Mesodermal cell (in vitro differentiated cells): ENCODE results near the gene SMIM30.

Source experiments
- H3K27ac ChIP-seq: 2 replicates; pipeline ENCODE4 v1.7.0; 2013; ENCODE audit warnings: mild to moderate bottlenecking, low read depth, low read length, moderate library complexity; ENCODE audit not compliant: severe bottlenecking
- H3K36me3 ChIP-seq: 2 replicates; pipeline ENCODE4 v1.7.1; 2013; ENCODE audit warnings: mild to moderate bottlenecking, low read length, moderate library complexity; ENCODE audit not compliant: control insufficient read depth, insufficient read depth
- H3K4me1 ChIP-seq: one replicate; pipeline ENCODE4 v1.7.1; 2013; ENCODE audit warnings: mild to moderate bottlenecking, low read length; ENCODE audit not compliant: insufficient read depth, control insufficient read depth, poor library complexity, severe bottlenecking
- H3K4me3 ChIP-seq: 2 replicates; pipeline ENCODE4 v1.7.0; 2013; ENCODE audit warnings: low read length, control low read depth, mild to moderate bottlenecking; ENCODE audit not compliant: insufficient read depth, poor library complexity, severe bottlenecking; ENCODE audit errors: extremely low read depth
- H3K9me3 ChIP-seq: 2 replicates; pipeline ENCODE4 v1.7.1; 2013; ENCODE audit warnings: mild to moderate bottlenecking, low read length, moderate library complexity; ENCODE audit not compliant: control insufficient read depth
- WGBS, 2 experiments: methylation state at CpG; one replicate each; pipeline ENCODE4 v1.1.5; 2013; ENCODE audit warnings: missing lambda C conversion rate in 2 of 2; ENCODE audit not compliant: insufficient coverage in 2 of 2; 5-methylcytosine and 5-hydroxymethylcytosine counted together

SMIM30 gene

DNA sequence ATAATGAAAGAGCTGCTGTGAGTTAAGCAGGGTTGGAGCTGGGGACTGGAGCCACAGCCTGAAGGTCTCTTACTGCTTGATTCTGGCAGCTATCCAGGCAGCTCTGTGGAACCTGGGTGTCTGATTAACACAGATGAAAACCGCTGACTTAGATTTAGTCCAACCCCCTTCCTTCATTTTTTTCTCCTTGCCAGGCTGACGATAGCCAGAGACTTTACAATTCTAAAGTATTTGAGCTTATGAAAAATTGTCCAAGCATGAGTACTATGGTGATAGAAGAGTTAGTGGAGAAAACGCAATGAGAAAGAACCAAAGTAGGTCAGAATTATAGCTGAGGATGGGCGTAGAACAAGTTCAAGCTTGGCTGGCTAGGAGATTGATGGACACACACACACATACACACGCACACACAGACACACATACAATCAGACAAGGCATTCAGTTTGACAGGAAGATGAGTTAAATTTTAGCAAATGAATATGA lies 18.2 kb downstream of the SMIM30 start:
- no peak overlapping the region for H3K27ac ChIP-seq
- H3K4me1 ChIP-seq = no peaks in the 10 kb centered on the region
- no peak overlapping the region for H3K4me3 ChIP-seq
- WGBS, 2 experiments = 82 to 94% methylated on average over 2 of the region's 5 CpGs
- H3K36me3 ChIP-seq = no peaks in the 10 kb centered on the region
- H3K9me3 ChIP-seq = no peaks in the 10 kb centered on the region

DNA sequence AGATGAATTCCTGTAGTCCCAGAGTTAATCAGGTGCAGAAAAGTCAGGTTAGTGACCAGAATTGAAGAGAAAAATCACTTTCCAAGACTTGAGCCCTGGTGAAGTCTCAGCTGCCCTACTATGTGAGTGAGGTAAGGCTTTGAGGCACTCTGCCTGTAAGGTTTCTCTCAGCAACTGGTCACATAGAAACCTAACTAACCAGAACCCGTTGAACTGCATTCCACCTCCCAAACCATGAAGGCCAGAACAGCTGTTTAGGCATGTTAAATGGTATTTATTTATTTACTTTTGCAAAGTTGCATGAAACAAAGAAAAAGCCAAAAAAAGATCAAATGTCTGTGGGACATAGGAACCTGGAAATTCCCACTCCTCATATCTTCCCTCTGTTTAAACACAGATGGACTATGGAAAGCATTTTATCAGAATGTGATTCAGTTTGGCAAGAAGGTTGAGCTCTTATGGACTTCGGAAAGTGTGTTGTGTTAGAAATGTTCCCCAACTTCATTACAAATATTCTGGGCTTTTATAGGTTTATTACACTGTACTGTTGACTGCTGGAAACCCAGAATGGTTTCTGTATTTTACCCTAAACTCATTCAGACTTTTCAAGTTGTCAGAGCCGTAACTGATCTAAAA lies 19.0 kb downstream of the SMIM30 start:
- no peaks in the 10 kb centered on the region for H3K36me3 ChIP-seq
- no peaks in the 10 kb centered on the region for H3K4me1 ChIP-seq
- WGBS, 2 experiments = no CpG with 5 or more reads among the region's 3 CpGs
- H3K4me3 ChIP-seq = no peak overlapping the region
- no peak overlapping the region for H3K27ac ChIP-seq
- H3K9me3 ChIP-seq = no peaks in the 10 kb centered on the region

DNA sequence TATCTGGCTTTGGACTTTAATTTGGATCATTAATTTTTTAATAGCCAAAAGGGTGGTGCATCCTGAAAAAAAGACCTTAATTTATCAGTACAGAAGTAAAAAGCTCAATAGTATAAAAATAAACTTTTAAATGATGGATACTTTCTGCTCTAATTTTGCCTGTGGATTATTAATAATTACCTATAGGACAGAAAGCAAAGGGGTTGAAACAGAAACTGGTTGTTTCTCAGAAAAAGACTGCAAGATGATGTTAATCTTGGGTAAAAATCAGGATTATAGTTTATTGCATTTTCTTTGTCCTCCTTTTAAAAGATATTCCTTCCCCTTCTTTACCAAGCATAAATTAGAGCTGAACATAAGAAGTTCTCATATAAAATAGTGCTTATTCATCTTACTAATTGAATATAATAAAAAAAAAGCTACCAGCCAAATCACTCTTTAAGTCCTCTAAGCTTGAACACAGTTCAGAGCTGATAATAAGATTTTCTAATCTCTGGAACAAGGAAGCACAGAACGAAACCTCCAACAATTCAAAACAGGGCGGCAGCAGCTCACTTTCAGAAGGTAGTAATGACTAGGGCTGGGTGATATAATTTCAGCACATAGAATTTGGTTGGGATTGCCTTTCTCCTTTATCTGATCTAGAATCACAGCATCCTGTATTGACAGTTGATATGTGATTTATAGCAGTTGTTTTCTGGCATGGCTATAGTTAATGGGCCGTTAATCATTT lies 23.7 kb downstream of the SMIM30 start:
- Histone ChIP-seq H3K36me3 (no peaks in the 10 kb centered on the region), H3K4me3 (no peak overlapping the region), H3K9me3 (no peaks in the 10 kb centered on the region), H3K27ac (no peak overlapping the region), H3K4me1 (no peaks in the 10 kb centered on the region)
- WGBS, 2 experiments = 88% methylated on average over 2 of the region's 3 CpGs; no CpG with 5 or more reads in 1 of the 2 experiments

DNA sequence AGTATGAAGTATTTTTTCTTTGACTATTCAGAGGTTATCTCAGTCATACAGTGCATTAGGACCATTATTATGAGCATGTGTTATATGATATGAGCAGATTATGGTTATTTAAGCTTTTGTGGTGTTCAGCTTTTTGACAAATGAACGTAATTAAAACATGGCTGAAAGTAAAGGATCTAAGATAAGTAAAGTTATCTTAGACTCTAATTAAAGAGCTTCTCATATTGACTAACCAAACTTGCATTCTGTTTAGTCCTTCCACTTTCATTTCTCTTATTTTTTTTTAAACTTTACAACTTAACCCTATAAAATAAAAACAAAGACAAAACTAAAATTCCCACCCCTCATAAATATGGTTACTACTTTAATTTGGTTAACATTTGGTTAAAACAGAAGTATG lies 24.8 kb downstream of the SMIM30 start:
- Histone ChIP-seq H3K4me3 (no peak overlapping the region), H3K27ac (no peak overlapping the region), H3K36me3 (no peaks in the 10 kb centered on the region), H3K4me1 (no peaks in the 10 kb centered on the region), H3K9me3 (no peaks in the 10 kb centered on the region)
- no CpG with 5 or more reads among the region's 1 CpG for WGBS, 2 experiments

DNA sequence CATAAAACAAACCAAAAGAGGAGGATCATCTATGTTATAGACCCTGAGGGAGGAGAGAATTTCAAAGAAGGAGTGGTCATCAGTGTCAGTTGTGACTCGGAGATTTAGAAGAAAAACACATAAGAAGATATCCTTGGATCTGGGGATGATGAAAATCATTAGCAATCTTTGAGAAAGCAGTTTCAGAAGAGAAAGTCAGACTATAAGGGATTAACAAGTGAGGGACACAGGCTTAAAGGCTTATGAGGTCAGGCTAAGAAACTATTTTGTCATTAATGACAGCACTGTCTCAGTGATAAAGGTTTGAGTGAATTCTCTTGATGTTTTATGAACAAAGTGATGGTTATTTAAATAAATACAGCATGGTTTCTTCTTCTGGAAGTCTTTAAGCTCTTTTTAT lies 25.6 kb downstream of the SMIM30 start:
- no peaks in the 10 kb centered on the region for H3K36me3 ChIP-seq
- no peak overlapping the region for H3K27ac ChIP-seq
- H3K4me3 ChIP-seq = no peak overlapping the region
- 83 to 100% methylated on average over 1 of the region's 1 CpG for WGBS, 2 experiments
- H3K4me1 ChIP-seq = no peaks in the 10 kb centered on the region
- H3K9me3 ChIP-seq = no peaks in the 10 kb centered on the region

DNA sequence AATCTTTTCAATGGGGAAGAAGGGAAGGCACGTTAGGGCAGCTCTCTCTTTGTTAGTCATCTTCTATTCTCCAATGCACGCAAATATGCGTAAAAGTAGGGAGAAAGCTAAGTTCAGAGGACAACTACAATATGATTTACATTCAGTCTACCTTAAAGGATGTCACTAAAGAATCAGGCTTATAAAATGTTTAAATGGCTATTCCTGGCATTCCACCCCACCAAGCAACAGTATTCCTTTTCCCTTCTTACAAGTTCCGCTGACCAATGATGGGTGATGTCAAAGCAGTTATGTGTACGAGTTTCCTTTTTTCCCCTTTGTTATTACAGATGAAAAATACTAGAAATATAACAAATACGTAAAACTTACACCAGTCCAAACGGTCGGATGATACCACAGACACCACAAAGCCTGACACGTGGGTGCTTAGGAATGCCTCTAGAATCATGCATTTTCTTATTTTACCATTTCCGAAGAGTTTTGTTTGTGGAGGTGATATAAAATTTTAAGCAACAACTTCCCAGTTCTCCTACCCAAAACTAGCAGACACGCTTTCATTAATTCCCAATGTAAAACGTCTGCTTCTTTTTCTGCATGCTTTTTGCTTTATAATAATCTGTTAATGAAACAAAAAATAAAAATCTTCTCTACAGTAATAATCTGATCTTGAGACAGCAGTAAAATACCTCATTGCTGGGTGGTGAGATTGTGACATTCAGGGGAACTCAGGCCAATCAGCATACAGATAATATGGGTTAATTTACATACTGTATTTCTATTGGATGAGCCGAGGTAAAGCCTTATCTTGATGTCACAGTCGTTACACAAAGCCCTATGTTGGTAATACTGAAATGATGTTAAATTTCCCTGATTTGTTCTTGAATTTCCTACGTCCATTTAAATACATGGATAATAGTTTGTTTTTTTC lies 31.0 kb downstream of the SMIM30 start:
- no peaks in the 10 kb centered on the region for H3K9me3 ChIP-seq
- H3K27ac ChIP-seq = no peak overlapping the region
- WGBS, 2 experiments = 80% methylated on average over 1 of the region's 15 CpGs; no CpG with 5 or more reads in 1 of the 2 experiments
- H3K4me3 ChIP-seq = no peak overlapping the region
- H3K36me3 ChIP-seq = no peaks in the 10 kb centered on the region
- H3K4me1 ChIP-seq = no peaks in the 10 kb centered on the region

DNA sequence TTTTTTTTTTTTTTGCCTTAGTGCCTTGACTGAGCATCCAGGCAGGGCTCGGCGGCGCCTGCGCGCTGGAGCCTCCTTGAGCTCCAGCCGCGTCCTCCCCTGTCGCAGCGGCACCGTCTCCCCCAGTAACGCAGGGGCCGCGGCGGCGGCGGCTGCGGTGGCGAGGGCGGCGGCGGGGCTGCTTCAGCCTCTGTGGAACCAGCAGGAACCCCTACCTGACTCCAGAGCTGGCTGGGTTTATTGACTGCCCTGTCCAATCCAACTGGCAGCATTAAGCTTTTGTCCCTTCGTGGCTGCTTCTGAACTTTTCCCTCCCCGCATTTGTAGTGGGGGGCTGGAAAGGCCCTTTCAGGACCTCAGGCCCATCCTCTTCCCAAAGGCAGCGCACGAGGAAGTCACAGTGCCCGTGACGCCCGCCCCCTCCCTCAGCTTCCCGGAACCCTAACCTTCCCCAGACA lies 31.9 kb downstream of the SMIM30 start, which contains the start of gene GPR85:
Gene GPR85 (minus strand): TSS at position 397 of the 458 bp plus-strand sequence. CDS start 2,106 bp downstream, outside the sequence.
- Histone ChIP-seq H3K4me3 (peak within 1 kb of the TSS; percentile 43), H3K9me3 (no peaks in the 10 kb centered on the region), H3K4me1 (no peaks in the 10 kb centered on the region), H3K27ac (peak within 1 kb of the TSS; percentile 33), H3K36me3 (no peaks in the 10 kb centered on the region)
- WGBS, 2 experiments = 1% methylated on average over 22 of the region's 29 CpGs

DNA sequence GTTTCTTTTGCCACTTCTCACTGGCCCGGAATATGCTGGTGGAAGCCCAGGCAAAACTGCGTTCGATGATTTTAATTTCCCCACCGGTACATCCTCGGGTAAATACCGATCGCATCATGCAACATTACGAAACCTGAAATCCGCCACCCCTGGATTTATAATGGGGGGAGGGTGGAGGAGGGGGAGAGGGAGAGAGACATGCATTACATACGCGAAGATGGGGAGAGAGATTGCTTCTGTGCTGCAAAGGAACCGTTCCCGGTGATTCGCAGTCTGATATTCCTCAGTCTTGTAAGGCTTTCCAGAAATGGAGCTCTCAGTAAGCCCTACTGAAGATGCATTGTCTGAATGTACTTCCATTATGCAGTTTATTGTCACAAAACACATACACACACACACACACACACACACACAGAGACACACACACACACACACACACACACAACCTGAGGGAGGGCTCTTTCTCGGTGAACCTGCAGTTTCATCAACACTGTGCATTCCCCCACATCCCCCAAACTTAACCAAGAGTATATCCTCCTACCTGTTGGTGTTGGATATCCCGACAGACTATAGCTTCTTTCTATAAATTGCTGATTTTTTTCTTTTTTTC lies 32.5 kb downstream of the SMIM30 start:
- 80 to 86% methylated on average over 15 of the region's 16 CpGs for WGBS, 2 experiments
- Histone ChIP-seq H3K9me3 (no peaks in the 10 kb centered on the region), H3K27ac (no peak overlapping the region), H3K36me3 (no peaks in the 10 kb centered on the region), H3K4me1 (no peaks in the 10 kb centered on the region), H3K4me3 (peak overlapping the region; percentile 43)

DNA sequence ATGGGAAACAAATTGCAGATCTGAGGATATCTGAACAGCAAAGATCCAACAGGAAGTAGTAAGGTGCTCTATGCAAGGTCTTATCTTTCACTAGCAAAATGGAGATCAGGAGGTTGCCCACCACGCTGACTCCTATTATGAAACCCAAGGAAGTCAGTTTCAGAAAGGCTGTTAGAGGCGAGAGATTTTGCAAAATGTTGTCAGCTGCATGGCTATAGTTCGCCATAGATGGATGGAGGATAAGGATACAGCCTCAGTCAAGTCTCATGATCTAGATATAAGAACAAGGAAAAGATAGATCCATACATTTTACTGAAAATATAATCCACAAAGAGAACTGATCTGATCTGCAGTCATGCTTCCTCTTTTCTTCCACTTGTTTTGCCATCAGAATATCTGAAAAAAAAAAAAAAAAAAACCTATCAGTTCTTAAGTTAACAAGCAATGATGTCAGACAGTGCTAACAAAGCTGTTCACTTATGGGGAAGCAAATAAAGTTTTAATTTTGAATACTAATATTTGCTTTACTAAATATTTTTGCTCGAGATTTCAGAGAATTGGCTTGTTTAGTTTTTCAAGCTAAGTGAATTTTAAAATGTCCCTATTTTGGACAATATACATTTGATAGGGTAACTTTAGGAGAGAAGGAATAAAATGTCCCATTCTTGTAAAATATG lies 33.7 kb downstream of the SMIM30 start:
- WGBS, 2 experiments = 100% methylated on average over 1 to 2 of the region's 4 CpGs
- Histone ChIP-seq H3K27ac (no peak overlapping the region), H3K9me3 (no peaks in the 10 kb centered on the region), H3K4me1 (no peaks in the 10 kb centered on the region), H3K36me3 (no peaks in the 10 kb centered on the region), H3K4me3 (no peak overlapping the region)
